ENCODE results near the gene PWWP2B.

DNA sequence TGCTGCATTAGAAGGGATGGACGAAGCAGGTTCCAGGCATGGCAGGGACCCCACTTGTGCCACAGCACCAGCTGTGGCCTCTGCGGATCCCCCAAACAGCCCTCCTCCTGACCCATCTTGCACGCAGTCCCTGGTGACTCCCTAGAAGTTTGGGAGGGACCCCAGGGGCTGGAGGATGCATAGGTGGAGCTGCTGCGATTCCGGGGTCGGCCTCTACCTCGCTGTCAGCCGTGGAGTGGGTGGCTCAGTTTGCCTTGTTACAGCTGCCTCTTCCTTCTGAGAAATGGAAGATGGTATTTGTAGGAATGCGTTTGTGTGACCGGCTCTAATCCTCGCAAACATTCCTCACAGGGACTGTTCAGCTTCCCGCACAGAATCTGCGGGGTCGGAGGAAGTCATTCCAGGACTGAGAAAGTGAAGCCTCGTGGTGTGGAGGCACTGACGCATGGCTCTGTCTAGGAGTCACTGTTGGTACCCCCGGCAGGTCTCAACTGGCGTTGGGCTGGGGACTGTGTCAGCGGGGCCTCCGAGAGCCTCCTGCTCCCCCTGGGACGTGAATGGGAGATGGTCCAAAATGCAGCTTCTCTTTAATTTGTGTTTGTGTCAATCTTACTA is 17.5 kb downstream of the PWWP2B start:
- TF ChIP-seq, protein P1, sequence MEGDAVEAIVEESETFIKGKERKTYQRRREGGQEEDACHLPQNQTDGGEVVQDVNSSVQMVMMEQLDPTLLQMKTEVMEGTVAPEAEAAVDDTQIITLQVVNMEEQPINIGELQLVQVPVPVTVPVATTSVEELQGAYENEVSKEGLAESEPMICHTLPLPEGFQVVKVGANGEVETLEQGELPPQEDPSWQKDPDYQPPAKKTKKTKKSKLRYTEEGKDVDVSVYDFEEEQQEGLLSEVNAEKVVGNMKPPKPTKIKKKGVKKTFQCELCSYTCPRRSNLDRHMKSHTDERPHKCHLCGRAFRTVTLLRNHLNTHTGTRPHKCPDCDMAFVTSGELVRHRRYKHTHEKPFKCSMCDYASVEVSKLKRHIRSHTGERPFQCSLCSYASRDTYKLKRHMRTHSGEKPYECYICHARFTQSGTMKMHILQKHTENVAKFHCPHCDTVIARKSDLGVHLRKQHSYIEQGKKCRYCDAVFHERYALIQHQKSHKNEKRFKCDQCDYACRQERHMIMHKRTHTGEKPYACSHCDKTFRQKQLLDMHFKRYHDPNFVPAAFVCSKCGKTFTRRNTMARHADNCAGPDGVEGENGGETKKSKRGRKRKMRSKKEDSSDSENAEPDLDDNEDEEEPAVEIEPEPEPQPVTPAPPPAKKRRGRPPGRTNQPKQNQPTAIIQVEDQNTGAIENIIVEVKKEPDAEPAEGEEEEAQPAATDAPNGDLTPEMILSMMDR (IDR thresholded peaks at IDR 0.05) = no peak
- no peak for TF ChIP-seq EP300 (IDR thresholded peaks at IDR 0.05)
- no peak for TF ChIP-seq POLR2A (IDR thresholded peaks at IDR 0.05)
- no peak for TF ChIP-seq POLR2AphosphoS5 (IDR thresholded peaks at IDR 0.05)

Measured in sigmoid colon (tissue), 4 donors.